Measurements from ENCODE around the gene PSTPIP1. TPM values are rescaled to one million over a fixed set of nuclear protein-coding genes. Genes with fewer than 3 reads are reported as not detected.

The PSTPIP1 gene
- total and polyA plus RNA-seq, 10 of the 15 experiments (the other 5 are each of a cell fraction or from before 2014, with no cell fraction given), result 0.50 to 29.3 (median 14.5) TPM

- ATAC-seq (no peak), FAIRE-seq (no peak), DNase-seq (ENCODE audit: low read depth, low spot score) (no peak)
- 77% methylated on average over 4 of the region's 4 CpGs for WGBS (ENCODE audit: insufficient coverage, insufficient replicate concordance, low lambda C conversion rate, missing lambda C conversion rate)
- RAD21 ChIA-PET (ENCODE audit: unreplicated experiment), result interaction anchor here (15.5 kb wide), 1 partner anchor 48 kb away, joined by 259 read pairs; no protein-coding TSS in a partner anchor
- Histone ChIP-seq H3K79me2 (ENCODE audit: control insufficient read depth, insufficient read depth, low read length) (no peaks in the 10 kb centered on the region), H3K36me3 (ENCODE audit: control insufficient read depth in 2 of 2, insufficient read depth in 2 of 2, low read length in 1 of 2) (no peaks in the 10 kb centered on the region), H3K27me3 (replicated peaks in 1 of 2; ENCODE audit: control insufficient read depth in 2 of 2, insufficient read depth in 2 of 2, low read length in 1 of 2) (no peaks in the 10 kb centered on the region), H3K4me3 (no peak overlapping the region), H3K9ac (ENCODE audit: control insufficient read depth, insufficient read depth, low read length) (no peak overlapping the region), H4K20me1 (ENCODE audit: control insufficient read depth, insufficient read depth) (no peaks in the 10 kb centered on the region), H3K27ac (ENCODE audit: control insufficient read depth, insufficient read depth) (no peak overlapping the region), H3K4me2 (ENCODE audit: control insufficient read depth, insufficient read depth) (no peak overlapping the region), H3K9me3 (replicated peaks; ENCODE audit: control insufficient read depth, insufficient read depth, low read length) (no peaks in the 10 kb centered on the region), H3K4me1 (ENCODE audit: control insufficient read depth, insufficient read depth, low read length) (peaks cover 18% of the 10 kb centered on the region), H2AFZ (ENCODE audit: control insufficient read depth, low read depth, low read length) (no peak overlapping the region)
- in situ Hi-C loops (cut with MboI), result no loop called here
- POLR2A ChIA-PET, result no interaction called here
- SMC1A ChIA-PET (ENCODE audit: uncharacterized antibody, unreplicated experiment), result interaction anchor here (1.0 to 22.2 kb wide), 2 partner anchors 12 to 52 kb away, joined by 3 to 375 read pairs; no protein-coding TSS in a partner anchor
- intact Hi-C loops (cut with micrococcal nuclease; ENCODE audit: unreplicated experiment), result loop anchor here (2.0 kb wide), 1 partner anchor 53 kb away; no protein-coding TSS in a partner anchor
- no peak for TF ChIP-seq GATAD2B (conservative IDR thresholded peaks at IDR 0.05; ENCODE audit: low read depth)
- CTCF ChIA-PET, result interaction anchor here (0.7 to 17.4 kb wide), 9 partner anchors 9 to 518 kb away, joined by 3 to 483 read pairs (median 4); partner anchors contain the start of gene PSTPIP1
- no TSS peak for BruUV-seq (replicated peaks)
These were observed 31.1 kb downstream of the PSTPIP1 start for GRCh38 chr15:77025941-77026411.

DNA sequence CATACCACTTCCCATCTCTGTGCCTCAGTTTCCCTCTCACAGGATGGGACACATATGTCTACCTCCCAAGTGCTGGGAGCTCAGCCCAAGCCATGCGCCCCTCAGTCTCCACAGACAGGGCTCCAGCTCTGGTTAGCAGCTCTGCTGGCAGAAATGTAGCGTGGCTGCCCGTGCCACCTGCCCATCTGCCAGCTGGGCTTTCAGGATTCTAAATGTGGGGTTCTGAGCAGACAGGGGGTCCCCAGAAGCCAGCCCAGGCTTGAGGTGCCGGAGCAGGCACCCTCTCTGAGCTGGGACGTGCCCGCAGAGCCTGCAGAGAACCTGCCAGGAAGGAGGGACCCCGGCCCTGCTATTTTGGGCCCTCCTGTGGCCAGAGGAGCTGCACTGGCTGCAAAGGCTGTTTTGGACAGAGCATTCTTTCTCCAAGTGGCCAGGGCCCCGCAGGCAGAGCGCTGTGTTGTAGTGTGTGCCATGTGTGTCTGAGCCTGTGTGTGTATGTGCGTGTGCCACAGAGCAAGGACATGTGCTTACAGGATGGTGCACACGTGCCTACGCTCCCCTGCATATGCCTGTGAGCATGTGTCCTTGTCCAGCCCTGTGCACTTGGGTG, 31.7 kb downstream of the PSTPIP1 start:
- ChIA-PET CTCF (interaction anchor here (1.0 to 17.4 kb wide), 7 partner anchors 9 to 517 kb away, joined by 3 to 483 read pairs (median 4); partner anchors contain the start of gene PSTPIP1), SMC1A (ENCODE audit: uncharacterized antibody, unreplicated experiment) (interaction anchor here (22.2 kb wide), 1 partner anchor 52 kb away, joined by 375 read pairs; no protein-coding TSS in a partner anchor), RAD21 (ENCODE audit: unreplicated experiment) (interaction anchor here (15.5 kb wide), 1 partner anchor 49 kb away, joined by 259 read pairs; no protein-coding TSS in a partner anchor), POLR2A (interaction anchor here (0.8 kb wide), 1 partner anchor 40 kb away, joined by 4 read pairs; no protein-coding TSS in a partner anchor)
- BruUV-seq (replicated peaks), result no TSS peak
- TF ChIP-seq BCL3 (IDR thresholded peaks at IDR 0.05; ENCODE audit: borderline replicate concordance, insufficient read depth, low read depth, low read length, poor library complexity, severe bottlenecking) (peak; percentile 14), RB1 (IDR thresholded peaks at IDR 0.05; ENCODE audit: borderline replicate concordance) (no peak)
- H3K27me3 ChIP-seq (replicated peaks in 1 of 2; ENCODE audit: control insufficient read depth in 2 of 2, insufficient read depth in 2 of 2, low read length in 1 of 2), result no peaks in the 10 kb centered on the region
- DNase-seq (ENCODE audit: low read depth, low spot score) (no peak), FAIRE-seq (no peak), ATAC-seq (no peak)
- WGBS (ENCODE audit: insufficient coverage, insufficient replicate concordance, low lambda C conversion rate, missing lambda C conversion rate), result 74% methylated on average over 12 of the region's 12 CpGs
- H3K4me3 ChIP-seq, result no peak overlapping the region
- no peaks in the 10 kb centered on the region for H4K20me1 ChIP-seq (ENCODE audit: control insufficient read depth, insufficient read depth)
- peaks cover 12% of the 10 kb centered on the region for H3K4me1 ChIP-seq (ENCODE audit: control insufficient read depth, insufficient read depth, low read length)
- no peaks in the 10 kb centered on the region for H3K79me2 ChIP-seq (ENCODE audit: control insufficient read depth, insufficient read depth, low read length)
- no peak overlapping the region for H3K9ac ChIP-seq (ENCODE audit: control insufficient read depth, insufficient read depth, low read length)
- no peak overlapping the region for H3K4me2 ChIP-seq (ENCODE audit: control insufficient read depth, insufficient read depth)
- H3K9me3 ChIP-seq (replicated peaks; ENCODE audit: control insufficient read depth, insufficient read depth, low read length), result no peaks in the 10 kb centered on the region
- intact Hi-C loops (cut with micrococcal nuclease; ENCODE audit: unreplicated experiment), result no loop called here
- H3K27ac ChIP-seq (ENCODE audit: control insufficient read depth, insufficient read depth), result no peak overlapping the region
- no peaks in the 10 kb centered on the region for H3K36me3 ChIP-seq (ENCODE audit: control insufficient read depth in 2 of 2, insufficient read depth in 2 of 2, low read length in 1 of 2)
- H2AFZ ChIP-seq (ENCODE audit: control insufficient read depth, low read depth, low read length), result no peak overlapping the region
- in situ Hi-C loops (cut with MboI), result no loop called here
